ENCODE results near the gene TINAGL1. TPM values are rescaled to one million over a fixed set of nuclear protein-coding genes. Genes with fewer than 3 reads are reported as not detected.

Gene TINAGL1
- total and polyA plus RNA-seq, 2 of the 13 experiments (the other 11 are each of a cell fraction or from before 2014, with no cell fraction given), result 24.7 to 76.8 TPM

DNA sequence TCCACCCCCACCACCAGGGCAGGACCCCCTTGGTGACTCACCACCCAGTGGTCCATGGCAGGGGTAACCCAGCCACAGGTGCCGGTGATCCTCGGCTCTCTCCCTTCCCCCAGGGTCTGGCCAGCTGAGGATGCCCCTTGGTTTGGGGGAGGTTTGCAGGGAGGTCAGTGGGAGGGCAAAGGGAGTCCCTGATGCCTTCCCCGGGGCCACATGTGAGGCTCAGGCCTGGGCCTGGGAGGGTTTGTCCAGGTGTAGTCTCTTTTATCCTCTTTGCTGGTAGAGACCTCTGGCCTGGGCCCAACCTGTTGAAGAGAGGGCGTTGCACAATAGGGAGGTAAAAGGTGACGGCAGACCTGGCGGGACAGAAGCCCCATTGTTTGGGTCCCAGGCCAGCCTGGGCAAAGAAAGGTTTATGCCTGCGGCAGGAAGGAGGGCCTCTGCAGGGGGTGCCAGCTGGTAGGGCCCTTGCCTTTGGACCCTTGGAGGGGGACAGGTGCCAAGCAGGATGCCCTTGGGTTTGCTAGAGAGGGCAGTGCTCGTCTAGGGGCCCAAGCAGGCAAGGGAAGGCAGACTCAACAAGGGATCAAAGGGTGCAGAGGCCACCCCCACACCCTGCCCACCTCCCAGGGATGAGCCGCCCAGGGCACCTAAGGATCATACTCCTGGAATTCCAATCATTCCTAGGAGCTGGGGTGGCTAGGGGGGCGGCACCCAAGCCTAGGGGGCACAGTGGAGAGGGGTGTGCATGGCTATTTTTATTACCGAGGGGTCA is 760 bp upstream of the TINAGL1 start (continued):
- TF ChIP-seq HOMEZ (CRISPR knock-in tag; IDR thresholded peaks at IDR 0.05; ENCODE audit: low read depth) (0 out of 2 replicates have a peak, but pooled peaks have one; percentile 23), SP5 (CRISPR knock-in tag; IDR thresholded peaks at IDR 0.05; ENCODE audit: borderline replicate concordance, low read depth) (peak; percentile 67), POGZ (CRISPR knock-in tag; IDR thresholded peaks at IDR 0.05) (no peak), MEIS2 (CRISPR knock-in tag; IDR thresholded peaks at IDR 0.05) (peak; percentile 68; the same call in 1 of the 2 replicates), ZBTB4 (CRISPR knock-in tag; IDR thresholded peaks at IDR 0.05; ENCODE audit: borderline replicate concordance) (no peak), SIX1 (CRISPR knock-in tag; IDR thresholded peaks at IDR 0.05; ENCODE audit: borderline replicate concordance) (peak; percentile 12; the same call in 1 of the 2 replicates), TGIF2 (CRISPR knock-in tag; IDR thresholded peaks at IDR 0.05) (no peak), ZZZ3 (CRISPR knock-in tag; IDR thresholded peaks at IDR 0.05; ENCODE audit: borderline replicate concordance) (no peak), CHCHD3 (CRISPR knock-in tag; IDR thresholded peaks at IDR 0.05) (0 out of 2 replicates have a peak, but pooled peaks have one; percentile 75), CSRNP2 (CRISPR knock-in tag; conservative IDR thresholded peaks at IDR 0.05; ENCODE audit: low read depth) (no peak), ATF3 (CRISPR knock-in tag; IDR thresholded peaks at IDR 0.05) (peak; percentile 25; the same call in 1 of the 2 replicates), ATAD3A (CRISPR knock-in tag; IDR thresholded peaks at IDR 0.05) (no peak), ZFY (CRISPR knock-in tag; IDR thresholded peaks at IDR 0.05) (peak; percentile 68), DPF2 (CRISPR knock-in tag; IDR thresholded peaks at IDR 0.05; ENCODE audit: borderline replicate concordance, low read depth) (peak; percentile 63), ZBTB25 (CRISPR knock-in tag; IDR thresholded peaks at IDR 0.05) (no peak), ISL2 (CRISPR knock-in tag; IDR thresholded peaks at IDR 0.05) (peak; percentile 84), FOXO1 (CRISPR knock-in tag; IDR thresholded peaks at IDR 0.05) (peak; percentile 32; the same call in 1 of the 2 replicates), SP4 (CRISPR knock-in tag; IDR thresholded peaks at IDR 0.05) (peak; percentile 10; the same call in 1 of the 2 replicates)
- TF ChIP-seq, protein P1, sequence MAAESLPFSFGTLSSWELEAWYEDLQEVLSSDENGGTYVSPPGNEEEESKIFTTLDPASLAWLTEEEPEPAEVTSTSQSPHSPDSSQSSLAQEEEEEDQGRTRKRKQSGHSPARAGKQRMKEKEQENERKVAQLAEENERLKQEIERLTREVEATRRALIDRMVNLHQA (CRISPR knock-in tag; IDR thresholded peaks at IDR 0.05), result no peak
- TF ChIP-seq, protein P2, sequence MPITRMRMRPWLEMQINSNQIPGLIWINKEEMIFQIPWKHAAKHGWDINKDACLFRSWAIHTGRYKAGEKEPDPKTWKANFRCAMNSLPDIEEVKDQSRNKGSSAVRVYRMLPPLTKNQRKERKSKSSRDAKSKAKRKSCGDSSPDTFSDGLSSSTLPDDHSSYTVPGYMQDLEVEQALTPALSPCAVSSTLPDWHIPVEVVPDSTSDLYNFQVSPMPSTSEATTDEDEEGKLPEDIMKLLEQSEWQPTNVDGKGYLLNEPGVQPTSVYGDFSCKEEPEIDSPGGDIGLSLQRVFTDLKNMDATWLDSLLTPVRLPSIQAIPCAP (CRISPR knock-in tag; IDR thresholded peaks at IDR 0.05; ENCODE audit: low read depth), result no peak

Measured in HepG2 (cell line).